SKM-1 (cell line): ENCODE data around the gene GEMIN5.
A peak's percentile ranks its signal among the peaks of the same experiment; 100 is the strongest.
"Not testable (repeated sequence)": the region's sequence is repeated elsewhere in the genome, so short reads cannot be mapped to it uniquely, and the experiment has no call there.

Experiments used
- DNase-seq: peaks from one replicate; lab custom pipeline; 2025; ENCODE audit not compliant: unreplicated experiment; lab: John Stamatoyannopoulos, UW

GEMIN5 gene

GRCh38 chr5:154940772-154941620, 3.0 kb upstream of the GEMIN5 start, which contains the start of gene MRPL22:
Gene MRPL22, plus strand, starts transcription at chr5:154941073. Its CDS starts 38 bp downstream, at chr5:154941111.
- DNase-seq: peak; percentile 86

DNA sequence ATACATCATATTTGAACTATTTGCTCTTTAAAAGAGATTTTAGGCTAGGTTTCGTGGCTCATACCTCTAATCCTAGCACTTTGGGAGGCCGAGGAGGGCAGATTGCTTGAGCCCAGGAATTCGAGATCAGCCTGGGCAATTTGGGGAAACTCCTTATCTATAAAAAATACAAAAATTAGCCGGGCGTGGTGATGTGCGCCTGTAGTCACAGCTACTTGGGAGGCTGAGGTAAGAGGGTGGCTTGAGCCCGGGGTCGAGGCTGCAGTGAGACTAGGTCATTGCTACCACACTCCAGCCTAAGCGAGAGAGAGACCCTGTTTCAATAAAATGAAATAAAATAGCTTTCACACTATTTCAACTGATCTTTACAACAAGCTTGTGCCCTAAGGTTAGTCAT, 2.4 kb upstream of the GEMIN5 start:
- DNase-seq: no peak

GRCh38 chr5:154939387-154939786, 1.4 kb upstream of the GEMIN5 start:
- DNase-seq: not testable (repeated sequence)

- DNase-seq: no peak
These were observed 759 bp downstream of the GEMIN5 start for GRCh38 chr5:154937186-154937717.

GRCh38 chr5:154934881-154935280, 3.1 kb downstream of the GEMIN5 start:
- no peak for DNase-seq

- no peak for DNase-seq
These were observed 4.5 kb downstream of the GEMIN5 start for GRCh38 chr5:154933537-154933936.

DNA sequence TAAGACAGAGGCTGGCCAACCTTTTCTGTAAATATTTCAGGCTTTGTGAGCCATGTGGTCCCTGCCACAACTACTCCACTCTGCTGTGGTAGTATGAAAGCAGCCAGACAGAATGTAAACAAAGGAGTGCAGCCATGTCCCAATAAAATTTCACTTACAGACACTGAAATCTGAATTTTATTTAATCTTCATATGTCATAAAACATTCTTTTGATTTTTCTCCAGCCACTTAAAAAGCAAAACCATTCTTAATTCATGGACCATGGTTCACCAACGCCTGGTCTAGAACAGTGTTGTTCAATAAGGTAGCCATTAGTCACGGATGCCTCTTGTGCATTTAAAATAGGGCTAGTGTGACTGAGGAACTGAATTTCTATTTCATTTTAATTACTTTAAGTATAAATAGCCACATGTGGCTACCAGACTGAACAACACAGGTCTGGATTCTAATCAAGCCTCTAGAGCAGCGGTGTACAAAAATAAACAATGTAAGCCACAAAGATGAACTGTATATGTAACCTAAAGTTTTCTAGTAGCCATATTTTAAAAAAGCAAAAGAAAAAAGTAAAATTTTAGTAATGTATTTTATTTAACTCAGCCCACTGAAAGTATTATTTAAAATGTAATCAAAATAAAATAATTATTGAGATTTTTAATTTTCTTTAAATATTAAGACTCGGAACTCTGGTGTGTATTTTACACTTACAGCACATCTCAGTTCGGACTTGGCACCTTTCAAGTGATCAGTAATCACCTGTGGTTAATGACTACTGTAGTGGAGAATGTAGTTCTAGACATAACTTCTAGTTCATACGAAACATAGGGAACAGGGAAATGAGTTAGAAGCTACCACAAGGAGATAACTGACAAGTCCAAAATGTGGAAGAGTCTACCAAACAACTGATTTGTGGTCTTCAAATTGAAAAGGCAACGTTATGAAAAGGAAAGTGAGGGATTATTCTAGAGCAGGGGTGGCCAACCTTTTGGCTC, 14.3 kb downstream of the GEMIN5 start:
- DNase-seq: no peak

DNA sequence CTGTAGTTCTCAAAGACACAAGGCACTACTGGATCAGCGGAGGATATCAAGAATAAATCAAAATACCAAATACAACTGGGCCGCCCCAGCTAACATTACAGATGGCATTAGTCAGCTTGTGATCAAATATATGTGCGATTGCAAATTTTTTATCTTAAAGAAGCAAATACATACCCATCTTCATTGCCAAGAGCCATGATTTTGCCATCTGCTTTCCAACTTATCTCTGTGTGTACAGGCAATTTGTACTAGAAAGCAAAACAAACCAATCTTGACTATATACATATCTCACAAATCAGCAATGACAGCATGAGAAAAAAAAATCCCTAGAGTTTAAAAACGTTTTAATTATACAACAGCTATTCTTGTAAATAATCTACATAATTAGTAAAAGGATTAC, 20.3 kb downstream of the GEMIN5 start:
- no peak for DNase-seq

- no peak for DNase-seq
These were observed 21.1 kb downstream of the GEMIN5 start for GRCh38 chr5:154916874-154917273.

DNA sequence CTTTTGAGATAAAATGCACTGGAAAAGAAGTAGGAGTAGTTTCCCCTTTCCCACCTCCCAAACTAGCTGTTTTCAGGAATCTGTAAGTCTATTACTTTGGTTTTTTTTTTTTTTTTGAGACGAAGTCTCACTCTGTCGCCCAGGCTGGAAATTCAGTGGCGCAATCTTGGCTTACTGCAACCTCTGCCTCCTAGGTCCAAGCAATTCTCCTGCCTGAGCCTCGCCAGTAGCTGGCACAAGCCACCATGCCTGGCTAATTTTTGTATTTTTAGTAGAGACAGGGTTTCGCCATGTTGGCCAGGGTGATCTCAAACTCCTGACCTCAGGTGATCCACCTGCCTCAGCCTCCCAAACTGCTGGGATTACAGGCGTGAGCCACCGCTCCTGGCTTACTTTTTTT, 32.4 kb downstream of the GEMIN5 start:
- DNase-seq: not testable (repeated sequence)

DNA sequence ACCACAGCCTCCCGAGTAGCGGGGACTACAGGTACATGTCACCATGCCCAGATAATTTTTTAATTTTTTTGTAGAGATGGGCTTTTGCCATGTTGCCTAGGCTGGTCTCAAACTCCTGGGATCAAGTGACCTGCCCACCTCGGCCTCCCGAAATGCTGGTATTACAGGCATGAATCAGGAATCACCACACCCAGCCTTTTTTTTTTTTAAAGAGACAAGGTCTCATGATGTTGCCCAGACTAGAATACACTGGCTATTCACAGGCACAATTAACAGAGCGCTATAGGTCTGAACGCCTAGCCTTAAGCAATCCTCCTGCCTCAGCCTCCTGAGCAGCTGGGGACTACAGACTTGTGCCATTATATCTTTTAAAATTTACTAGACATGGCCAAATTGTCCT, 36.1 kb downstream of the GEMIN5 start:
- no peak for DNase-seq

DNA sequence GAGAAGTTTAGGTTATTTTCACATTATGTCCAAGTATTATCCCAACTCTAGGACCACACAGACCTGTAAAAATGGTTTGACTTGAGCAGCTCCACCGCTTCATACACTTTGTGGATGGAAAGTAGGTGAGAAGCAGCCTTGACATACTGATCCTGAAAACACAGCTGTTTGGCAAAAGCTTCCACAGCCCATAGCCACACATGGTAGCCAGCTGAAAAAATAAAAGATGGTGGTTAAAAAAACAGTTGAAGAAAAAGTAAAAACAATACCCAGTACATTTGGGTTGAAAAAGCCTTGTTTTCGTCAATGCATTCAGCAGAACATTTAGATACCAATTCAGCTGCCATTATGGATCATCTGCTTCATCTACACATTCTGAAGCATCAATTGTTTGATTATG, 36.7 kb downstream of the GEMIN5 start:
- DNase-seq: no peak

DNA sequence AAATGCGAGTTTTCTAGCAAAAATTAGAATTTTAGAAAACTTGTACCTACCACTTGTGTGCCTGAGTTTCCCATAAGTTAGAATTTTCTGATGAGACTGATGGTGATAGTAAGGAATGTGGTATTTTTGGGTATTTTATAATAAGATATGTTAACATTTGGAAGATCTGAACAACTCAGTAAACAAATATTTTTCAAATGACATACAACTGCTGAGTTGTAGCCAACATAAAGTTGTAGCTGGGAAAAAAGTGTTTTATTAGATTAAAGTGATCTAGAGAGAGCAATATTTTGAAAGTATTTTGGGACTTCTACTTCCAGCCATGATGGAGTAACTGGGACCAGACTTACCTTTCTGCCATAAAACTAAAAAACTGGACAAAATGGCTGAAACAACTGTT, 37.9 kb downstream of the GEMIN5 start:
- DNase-seq: no peak

- DNase-seq: no peak
These were observed 38.7 kb downstream of the GEMIN5 start for GRCh38 chr5:154899151-154899816.

DNA sequence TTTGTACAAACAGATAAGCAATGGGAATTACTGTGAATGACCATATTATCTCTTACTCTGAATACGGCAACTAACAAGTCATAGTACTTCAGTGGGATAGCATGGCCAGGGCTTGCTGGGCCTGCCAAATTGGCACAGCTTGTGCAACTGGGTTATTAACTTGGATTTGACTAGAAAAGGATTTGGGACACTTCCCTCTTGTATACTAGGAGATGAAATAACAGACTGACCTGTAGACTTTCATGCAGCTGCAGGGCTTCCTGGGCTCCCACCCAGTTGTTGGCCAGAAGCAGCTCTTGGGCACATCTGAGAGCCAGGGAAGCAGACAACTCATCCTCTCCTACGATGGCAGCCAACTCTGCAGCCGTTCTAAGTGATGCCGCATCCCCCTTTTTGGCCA, 39.8 kb downstream of the GEMIN5 start:
- DNase-seq: no peak

GRCh38 chr5:154896562-154897165, 41.3 kb downstream of the GEMIN5 start:
- DNase-seq: no peak

DNA sequence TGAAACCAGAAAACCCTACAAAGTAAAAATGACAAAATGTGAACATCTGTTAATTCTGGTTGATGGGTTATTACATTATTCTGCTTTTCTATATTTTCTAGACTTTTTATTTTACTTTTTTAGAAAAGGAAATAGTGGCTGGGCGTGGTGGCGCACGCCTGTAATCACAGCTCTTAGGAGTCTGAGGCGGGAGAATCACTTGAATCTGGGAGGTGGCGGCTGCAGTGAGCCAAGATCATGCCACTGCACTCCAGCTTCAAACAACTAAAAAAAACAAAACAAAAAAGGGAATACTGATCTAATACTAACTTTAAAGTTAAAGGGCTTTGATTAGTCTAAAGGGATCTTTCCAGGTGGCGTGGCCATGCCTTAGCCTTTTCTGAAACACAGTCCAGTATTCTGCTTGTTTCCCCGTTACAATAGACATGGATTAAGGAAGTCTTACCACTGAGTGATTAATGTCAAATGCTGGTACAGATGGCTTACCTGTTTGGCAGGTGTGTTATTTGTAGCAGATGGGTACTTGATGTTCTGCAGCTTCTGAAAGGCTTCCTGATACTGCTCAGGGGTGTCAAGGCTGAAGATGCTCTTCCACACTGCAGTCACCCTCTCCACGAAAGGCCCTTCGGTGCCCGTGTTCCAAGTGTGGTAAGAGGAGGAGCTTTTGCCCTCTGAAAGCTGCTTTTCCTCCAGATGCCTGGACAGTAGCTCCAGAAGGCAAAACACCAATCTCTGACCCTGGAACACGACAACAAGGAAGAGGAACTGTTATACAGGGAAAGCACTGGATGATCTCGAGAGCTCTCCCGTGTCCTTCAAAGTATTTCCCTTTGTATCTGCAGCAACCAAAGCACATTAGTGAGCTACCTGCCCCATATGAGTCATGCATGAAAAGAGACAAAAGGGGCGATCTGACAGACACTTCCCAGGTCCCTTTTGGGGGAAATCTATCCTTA, 42.1 kb downstream of the GEMIN5 start:
- DNase-seq: no peak

DNA sequence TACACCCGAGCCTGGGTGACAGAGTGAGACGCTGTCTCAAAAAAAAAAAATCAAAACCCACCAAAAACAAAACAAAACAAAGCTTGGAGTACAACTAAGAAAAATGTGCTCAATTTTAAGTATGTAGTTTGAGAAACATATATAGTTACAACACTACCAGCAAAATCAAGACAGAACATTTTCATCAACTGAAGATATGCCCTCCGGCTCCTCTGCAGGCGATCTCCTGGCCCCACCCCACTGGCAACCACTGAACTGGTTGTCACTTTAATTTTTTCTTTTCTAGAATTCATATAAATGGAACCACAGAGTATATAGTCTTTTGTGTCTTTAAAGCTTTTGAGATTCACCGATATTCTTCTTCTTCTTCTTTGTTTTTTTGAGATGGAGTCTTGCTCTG, 44.6 kb downstream of the GEMIN5 start:
- DNase-seq: no peak

DNA sequence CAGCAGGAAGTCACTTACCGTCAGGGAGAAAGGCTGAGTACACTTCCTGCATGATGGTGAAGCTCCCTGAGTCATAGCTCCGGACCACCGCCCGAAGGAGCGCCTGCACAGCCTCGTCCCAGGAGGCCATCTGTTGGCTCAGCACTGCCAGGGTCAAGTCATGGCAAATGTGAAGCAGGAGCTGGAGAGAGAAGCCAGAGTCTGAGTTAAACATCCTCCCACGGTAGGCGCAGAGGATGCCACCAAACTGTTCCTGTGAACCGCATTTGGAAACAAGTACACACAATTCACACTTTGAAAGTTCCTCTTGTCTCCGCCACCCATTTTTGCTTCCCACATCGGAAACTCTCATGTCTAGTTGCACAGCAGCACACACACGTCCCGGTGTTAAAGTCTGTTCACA, 45.6 kb downstream of the GEMIN5 start:
- DNase-seq: no peak
